Measurements from ENCODE around the gene TBC1D8. TPM values are rescaled to one million over a fixed set of nuclear protein-coding genes. Genes with fewer than 3 reads are reported as not detected.

TBC1D8 gene
- total and polyA plus RNA-seq, 2 of the 8 experiments (the other 6 are each of a cell fraction or from before 2014, with no cell fraction given): 20.8 to 21.8 TPM

DNA sequence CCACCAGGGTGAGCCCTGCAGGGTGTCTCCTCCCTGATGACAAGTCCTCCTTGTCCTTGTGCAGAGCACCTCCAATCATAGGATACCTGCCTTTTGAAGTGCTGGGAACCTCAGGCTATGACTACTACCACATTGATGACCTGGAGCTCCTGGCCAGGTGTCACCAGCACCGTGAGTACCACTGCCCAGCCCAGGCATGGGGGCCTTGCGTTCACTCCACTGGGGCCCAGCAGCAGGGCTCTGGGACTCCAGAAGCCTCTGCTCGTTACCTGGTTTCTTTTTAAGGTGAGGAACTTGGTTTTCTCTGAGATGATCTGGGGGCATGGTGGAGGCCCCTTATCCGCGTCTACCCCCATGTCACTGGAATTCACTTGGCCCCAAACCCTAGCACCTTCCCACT is 185.6 kb downstream of the TBC1D8 start:
- Histone ChIP-seq H3K23me2 (ENCODE audit: low read depth, low read length) (no peaks in the 10 kb centered on the region), H4K5ac (ENCODE audit: insufficient read length, low read depth, low read length) (no peak overlapping the region), H4K91ac (replicated peaks; ENCODE audit: insufficient read length, low read length) (no peak overlapping the region), H2BK120ac (replicated peaks; ENCODE audit: low read depth, low read length) (no peak overlapping the region), H2BK12ac (ENCODE audit: low read depth, low read length) (no peak overlapping the region), H2BK20ac (ENCODE audit: low read length) (no peak overlapping the region), H2AFZ (ENCODE audit: low read length) (no peak overlapping the region), H3K79me2 (ENCODE audit: control insufficient read depth in 1 of 2, insufficient read depth in 2 of 2, low read length in 2 of 2) (no peaks in the 10 kb centered on the region), H2AK5ac (ENCODE audit: low read depth, low read length) (no peak overlapping the region), H4K20me1 (replicated peaks in 1 of 2; ENCODE audit: control insufficient read depth in 1 of 2, insufficient read depth in 2 of 2, low read length in 2 of 2) (no peaks in the 10 kb centered on the region), H3K27ac (ENCODE audit: low read depth, low read length) (no peak overlapping the region), H3K18ac (ENCODE audit: extremely low read depth, low read length) (no peak overlapping the region), H3K79me1 (ENCODE audit: low read depth, low read length) (no peaks in the 10 kb centered on the region), H3K4me2 (ENCODE audit: insufficient read depth in 1 of 2, low read depth in 2 of 2, low read length in 2 of 2) (no peak overlapping the region), H2BK5ac (ENCODE audit: low read depth, low read length) (no peak overlapping the region), H3K4ac (replicated peaks; ENCODE audit: insufficient read length, low read depth, low read length) (no peak overlapping the region), H3K4me1 (replicated peaks in 1 of 4; ENCODE audit: control insufficient read depth in 3 of 4, insufficient read depth in 4 of 4, low read length in 3 of 4) (peaks cover 0 to under 1% (median 0%) of the 10 kb centered on the region in 4 experiments; a peak in 1 of 7 replicates), H3K14ac (ENCODE audit: insufficient read length) (no peak overlapping the region), H4K8ac (ENCODE audit: extremely low read depth, insufficient read depth, low read length) (no peak overlapping the region), H3K9ac (replicated peaks in 1 of 4; ENCODE audit: extremely low read depth in 1 of 4, low read depth in 3 of 4, low read length in 3 of 4) (no peak overlapping the region), H3K27me3 (replicated peaks in 1 of 4; ENCODE audit: control insufficient read depth in 3 of 4, extremely low read depth in 1 of 4, insufficient read depth in 3 of 4, low read length in 3 of 4) (no peaks in the 10 kb centered on the region), H3K56ac (replicated peaks; ENCODE audit: insufficient read length, low read depth, low read length) (no peak overlapping the region), H3K4me3 (ENCODE audit: extremely low read depth in 1 of 4, insufficient read depth in 2 of 4, low read depth in 3 of 4, low read length in 4 of 4) (no peak overlapping the region), H3K9me3 (ENCODE audit: insufficient read depth in 2 of 2, low read depth in 1 of 2, low read length in 1 of 2) (no peaks in the 10 kb centered on the region), H3K23ac (ENCODE audit: insufficient read length) (no peak overlapping the region), H3K36me3 (ENCODE audit: control insufficient read depth in 2 of 4, insufficient read depth in 4 of 4, low read length in 3 of 4) (no peaks in the 10 kb centered on the region), H2BK15ac (ENCODE audit: low read length) (no peak overlapping the region)
- CTCF ChIA-PET (ENCODE audit: partially characterized antibody): interaction anchor here (0.7 to 1.0 kb wide), 2 partner anchors 80 to 543 kb away, joined by 3 read pairs; no protein-coding TSS in a partner anchor
- FAIRE-seq (no peak), DNase-seq (ENCODE audit: low read depth in 1 of 2, low spot score in 2 of 2) (no peak)
- TF ChIP-seq POU5F1 (IDR thresholded peaks at IDR 0.05; ENCODE audit: low read depth, low read length) (no peak), SIRT6 (IDR thresholded peaks at IDR 0.05; ENCODE audit: low read length) (no peak), RXRA (IDR thresholded peaks at IDR 0.05; ENCODE audit: insufficient read depth, low read depth, low read length) (no peak), TAF7 (optimal IDR thresholded peaks at IDR 0.05; ENCODE audit: borderline replicate concordance, low read depth, low read length) (no peak), RFX5 (IDR thresholded peaks at IDR 0.05; ENCODE audit: borderline replicate concordance, low read depth, low read length) (no peak), EP300 (IDR thresholded peaks at IDR 0.05; ENCODE audit: borderline replicate concordance in 1 of 2, low read depth in 2 of 2, low read length in 2 of 2) (no peak), EGR1 (IDR thresholded peaks at IDR 0.05; ENCODE audit: borderline replicate concordance, low read depth, low read length) (no peak), ASH2L (IDR thresholded peaks at IDR 0.05; ENCODE audit: low read length) (no peak), CBX5 (IDR thresholded peaks at IDR 0.05; ENCODE audit: low read depth, low read length) (no peak), CHD1 (IDR thresholded peaks at IDR 0.05; ENCODE audit: low read depth, low read length) (no peak)
- POLR2A ChIA-PET (ENCODE audit: partially characterized antibody): interaction anchor here (1.1 kb wide), 1 partner anchor 343 kb away, joined by 4 read pairs; the partner anchor contains the start of gene RNF149
- WGBS, 2 experiments (ENCODE audit: extremely low coverage in 1 of 2, insufficient coverage in 1 of 2, insufficient read length in 1 of 2, insufficient replicate concordance in 2 of 2, low coverage in 1 of 2, low lambda C conversion rate in 2 of 2, missing lambda C conversion rate in 1 of 2): 89% methylated on average over 5 of the region's 5 CpGs; no CpG with 5 or more reads in 1 of the 2 experiments
